ENCODE data around the gene DNAH2.

The DNAH2 gene

DNA sequence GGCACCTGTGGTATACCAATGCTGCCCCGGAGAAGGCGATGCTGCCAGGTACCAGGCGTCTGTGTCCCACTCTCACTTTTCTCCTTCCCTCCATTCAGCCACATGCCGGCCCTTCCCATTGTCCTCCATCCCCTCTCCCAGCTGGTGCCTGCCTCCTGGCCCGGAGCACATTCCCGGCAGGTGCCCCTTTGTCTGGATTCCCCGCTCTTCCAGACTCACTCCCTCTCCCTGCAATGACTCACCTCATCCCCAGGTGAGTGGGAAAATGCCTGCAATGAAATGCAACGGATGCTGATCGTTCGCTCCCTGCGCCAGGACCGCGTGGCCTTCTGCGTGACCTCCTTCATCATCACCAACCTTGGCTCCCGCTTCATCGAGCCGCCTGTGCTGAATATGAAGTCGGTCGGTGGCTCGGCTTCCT lies 106.0 kb downstream of the DNAH2 start:
- DNase-seq, result no peak

DNA sequence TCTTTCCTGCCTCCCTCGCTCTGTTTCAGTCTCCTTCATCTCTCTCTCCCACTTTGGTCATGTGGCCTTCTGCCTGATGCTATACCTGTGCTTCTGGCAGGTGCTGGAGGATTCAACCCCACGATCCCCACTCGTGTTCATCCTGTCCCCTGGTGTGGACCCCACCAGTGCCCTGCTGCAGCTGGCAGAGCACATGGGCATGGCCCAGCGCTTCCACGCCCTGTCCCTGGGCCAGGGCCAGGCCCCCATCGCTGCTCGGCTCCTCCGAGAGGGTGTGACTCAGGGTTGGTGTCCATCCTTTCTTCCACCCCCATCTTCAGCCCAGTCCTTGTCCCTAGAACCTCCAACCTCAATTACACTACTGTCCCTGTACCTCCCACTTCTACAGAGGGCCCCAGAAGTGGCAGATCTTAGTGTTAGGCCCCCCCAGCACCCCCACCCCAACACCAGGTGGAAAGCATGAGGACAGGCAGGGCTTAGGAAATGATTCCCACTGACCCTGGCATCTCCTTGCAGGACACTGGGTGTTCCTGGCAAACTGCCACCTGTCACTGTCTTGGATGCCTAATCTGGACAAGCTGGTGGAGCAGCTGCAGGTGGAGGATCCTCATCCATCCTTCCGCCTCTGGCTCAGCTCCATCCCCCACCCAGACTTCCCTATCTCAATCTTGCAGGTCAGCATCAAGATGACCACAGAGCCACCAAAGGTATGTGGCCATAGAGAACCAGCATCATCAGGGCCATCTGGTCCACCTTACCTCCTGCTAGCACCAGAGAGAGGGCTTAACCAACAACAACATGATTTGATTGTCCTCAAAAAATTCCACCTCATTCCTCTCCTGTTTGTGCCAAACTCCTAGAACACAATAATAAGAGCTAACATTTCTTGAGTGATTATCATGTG lies 106.7 kb downstream of the DNAH2 start:
- DNase-seq, result no peak

DNA sequence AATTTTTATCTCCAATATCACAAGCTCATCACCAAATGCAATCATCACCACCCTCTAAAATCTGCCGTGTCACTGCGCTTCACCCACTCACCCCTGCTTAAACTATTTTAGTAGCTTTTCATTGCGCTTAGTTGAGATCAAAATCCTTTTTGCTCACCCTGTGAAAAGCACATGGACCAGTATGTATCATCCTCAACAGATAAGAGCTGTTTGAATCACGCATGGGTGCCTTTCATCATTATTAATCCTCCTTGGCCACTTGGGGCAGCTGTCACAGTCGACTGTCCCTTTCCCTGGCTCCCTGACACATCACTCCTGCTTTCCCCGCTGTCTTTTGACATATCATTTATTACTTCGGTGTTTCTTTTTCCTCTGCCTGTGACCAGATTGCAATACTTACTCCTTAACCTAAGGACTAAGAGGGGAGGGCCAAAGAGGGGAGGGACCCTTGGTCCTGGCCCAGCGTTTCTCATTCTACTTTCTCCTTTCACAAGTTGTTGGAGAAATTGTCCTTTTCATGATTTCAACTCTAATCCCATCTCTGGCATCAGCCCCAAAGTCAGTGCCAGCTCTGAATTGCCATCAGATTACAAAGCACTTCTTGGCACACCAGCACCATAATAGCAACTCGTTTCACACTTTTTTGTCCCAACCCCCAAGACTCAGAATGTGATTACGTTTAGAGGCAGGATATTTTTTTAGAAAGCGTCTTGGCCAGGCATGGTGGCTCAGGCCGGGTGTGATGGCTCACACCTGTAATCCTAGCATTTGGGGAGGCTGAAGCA lies 107.9 kb downstream of the DNAH2 start:
- DNase-seq, result no peak

DNA sequence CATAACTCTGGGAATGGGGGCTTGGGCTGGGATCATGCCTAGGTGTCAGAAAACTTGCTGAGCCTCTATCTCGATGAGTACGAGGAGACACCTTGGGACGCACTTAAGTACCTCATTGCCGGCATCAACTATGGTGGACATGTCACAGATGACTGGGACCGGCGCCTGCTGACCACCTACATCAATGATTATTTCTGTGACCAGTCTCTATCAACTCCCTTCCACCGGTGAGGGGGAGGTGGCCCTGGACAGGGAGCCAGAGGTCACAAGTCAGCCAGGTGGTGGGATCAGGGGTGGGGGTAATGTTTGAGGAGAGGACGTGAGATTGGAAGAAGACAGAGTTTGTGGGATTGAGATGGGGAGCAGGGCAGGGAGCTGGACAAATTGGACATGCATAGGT lies 113.1 kb downstream of the DNAH2 start:
- DNase-seq, result no peak

DNA sequence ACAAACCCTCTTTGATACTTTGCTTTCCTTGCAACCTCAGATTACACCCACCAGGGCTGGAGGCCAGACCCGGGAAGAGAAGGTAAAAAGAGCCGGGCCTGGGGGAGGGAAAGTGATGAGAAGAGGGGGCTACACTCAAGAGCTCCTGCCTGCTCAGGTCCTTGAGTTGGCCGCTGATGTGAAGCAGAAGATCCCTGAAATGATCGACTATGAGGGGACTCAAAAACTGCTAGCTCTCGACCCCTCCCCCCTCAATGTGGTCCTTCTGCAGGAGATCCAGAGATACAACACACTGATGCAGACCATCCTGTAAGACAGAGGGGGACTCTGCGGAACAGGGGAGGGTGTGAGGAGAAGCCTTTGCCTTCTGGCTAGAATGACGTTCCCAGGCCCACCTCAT lies 113.7 kb downstream of the DNAH2 start:
- no peak for DNase-seq

DNA sequence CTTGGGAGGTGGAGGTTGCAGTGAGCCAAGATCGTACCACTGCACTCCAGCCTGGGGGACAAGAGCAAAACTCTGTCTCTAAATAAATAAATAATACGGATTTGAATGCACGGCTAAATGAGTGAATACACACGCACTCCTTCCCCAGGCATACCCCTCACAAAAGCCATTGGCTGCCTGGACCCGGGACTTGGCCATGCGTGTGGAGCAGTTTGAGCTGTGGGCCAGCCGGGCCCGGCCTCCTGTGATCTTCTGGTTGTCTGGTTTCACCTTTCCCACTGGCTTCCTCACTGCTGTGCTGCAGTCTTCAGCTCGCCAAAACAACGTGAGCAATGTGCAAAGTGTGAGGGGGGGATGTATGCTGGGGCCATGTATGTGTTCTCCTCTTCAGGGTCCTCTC lies 114.9 kb downstream of the DNAH2 start:
- no peak for DNase-seq

DNA sequence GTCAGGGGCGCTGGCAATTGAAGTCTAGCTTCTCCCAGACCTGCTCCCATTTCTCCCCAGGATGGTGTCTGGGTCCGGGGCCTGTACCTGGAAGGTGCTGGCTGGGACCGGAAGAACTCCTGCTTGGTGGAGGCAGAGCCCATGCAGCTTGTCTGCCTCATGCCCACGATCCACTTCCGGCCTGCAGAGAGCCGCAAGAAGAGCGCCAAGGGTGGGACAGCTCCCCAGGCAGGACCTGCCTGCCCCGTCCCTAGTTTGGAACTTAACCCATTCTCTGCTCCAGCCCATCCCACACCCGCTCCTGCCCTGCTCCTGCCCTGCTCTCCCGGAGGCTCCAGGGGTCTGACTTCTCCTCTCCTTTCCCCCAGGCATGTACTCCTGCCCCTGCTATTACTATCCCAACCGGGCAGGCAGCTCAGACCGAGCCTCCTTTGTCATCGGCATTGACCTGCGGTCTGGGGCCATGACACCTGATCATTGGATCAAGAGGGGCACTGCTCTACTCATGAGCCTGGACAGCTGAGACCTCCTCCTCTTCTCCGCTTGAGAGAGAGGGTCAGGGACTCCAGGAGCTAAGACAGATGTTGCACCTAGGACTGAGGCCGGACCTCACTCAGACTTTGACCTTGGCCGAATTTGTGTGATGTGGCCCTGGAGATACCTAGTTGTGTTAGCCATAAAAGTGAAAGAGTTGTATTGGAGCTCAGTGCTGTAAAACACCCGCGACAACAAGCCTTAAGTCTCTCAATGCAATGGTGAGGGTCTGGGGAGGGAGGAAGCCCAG lies 115.7 kb downstream of the DNAH2 start:
- no peak for DNase-seq

DNA sequence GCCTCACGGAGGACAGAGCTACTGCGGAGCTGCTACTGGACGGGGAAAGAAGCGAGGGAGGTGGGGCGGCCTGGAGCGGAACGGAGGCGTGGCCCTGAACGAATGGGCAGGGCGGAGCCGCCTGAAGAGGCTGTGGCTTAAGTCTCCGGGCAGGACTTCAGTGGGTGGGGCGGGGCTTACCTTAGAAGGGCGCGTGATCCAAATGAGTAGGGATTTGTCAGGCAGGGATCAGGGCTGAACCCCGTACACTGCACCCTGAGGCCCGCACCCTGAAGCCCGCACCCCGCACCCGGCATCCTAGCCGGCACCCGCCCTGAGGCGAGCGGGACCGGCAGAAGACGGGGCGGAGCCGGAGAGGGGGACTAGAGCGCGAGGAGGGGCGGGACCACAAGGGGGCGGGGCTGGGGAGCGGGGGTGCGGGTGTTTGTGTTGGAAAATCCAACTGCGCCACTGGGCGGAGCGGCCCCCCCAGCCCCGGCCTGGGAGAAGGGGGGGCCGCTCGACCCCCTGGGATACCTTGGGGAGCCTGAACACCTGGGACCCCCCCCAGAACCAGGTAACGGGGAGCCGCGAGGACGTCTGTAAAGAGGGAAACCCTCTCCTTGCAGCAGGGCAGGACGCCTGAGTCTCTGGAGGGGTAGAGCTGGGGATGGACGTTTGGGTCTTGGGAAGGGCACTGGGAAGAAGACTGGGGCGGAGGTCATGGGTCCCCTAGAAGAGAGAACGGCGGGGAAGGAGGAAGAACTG lies 116.4 kb downstream of the DNAH2 start, which contains the start of gene KDM6B:
Gene KDM6B (plus strand): TSS at position 423 of the 747 bp plus-strand sequence. CDS start 11,338 bp downstream, outside the sequence.
- DNase-seq, result peak; percentile 81

DNA sequence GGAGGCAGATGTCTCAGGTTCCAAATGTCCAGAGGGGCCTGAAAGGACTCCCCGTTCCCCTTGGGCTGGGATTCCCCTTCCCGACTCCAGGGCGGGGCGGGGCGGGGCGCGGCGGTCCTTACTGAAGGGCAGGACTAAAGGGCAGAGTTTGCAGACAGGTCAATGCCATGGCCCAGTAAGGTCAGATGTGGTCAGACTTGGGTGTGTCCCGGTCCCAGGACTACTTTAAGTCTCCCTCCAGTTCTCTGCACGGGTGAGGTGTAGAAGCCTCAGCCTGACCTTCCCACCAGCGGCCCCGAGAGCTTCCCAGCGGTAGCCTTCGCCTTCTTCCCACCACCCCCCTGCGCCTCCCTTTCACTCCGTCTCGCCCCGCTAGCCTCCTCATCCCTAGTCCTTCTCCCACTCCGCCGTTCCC lies 117.0 kb downstream of the DNAH2 start:
- no peak for DNase-seq

DNA sequence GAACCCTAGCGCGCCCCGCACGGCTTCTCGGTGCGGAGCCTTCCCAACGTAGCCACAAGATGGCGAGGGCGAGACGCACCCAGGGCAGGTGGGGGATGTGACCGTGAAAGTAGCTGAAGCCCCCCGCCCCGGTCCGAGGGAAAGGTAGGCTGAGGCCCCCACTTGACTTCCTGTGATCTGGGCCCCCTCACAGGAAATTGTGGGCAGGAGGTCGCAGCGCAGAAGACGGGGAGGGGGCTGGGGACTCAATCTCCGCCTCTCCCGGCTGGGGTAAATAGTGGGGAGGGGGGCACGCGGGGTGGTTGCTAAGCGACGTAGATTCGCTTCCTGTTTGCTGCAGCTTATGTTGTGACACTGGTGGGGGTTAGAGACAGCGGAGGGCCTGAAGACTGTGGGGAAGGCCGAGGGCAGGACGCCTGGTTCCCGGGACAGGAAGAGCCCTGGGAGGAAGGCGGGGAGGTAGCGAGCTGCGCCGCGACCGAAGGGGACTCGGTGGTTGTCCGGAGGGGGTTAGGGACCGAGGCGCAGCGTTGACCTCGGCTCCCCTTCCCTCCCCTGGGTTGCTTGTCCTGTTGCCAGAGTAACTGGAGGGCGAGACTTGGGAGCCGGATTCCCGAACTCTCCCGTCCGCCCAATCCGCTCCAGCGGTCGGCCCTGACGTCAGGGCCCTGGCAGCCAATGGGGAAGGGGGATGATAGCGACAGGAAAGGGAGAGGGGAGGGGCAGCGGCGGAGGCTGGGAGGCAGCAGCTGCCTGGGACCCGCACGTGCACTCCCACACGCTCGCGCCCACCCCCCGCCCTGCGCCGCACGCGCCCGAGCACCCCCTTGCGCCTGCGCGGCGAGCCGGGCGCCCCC lies 117.6 kb downstream of the DNAH2 start:
- peak; percentile 95 to 96 for DNase-seq

DNA sequence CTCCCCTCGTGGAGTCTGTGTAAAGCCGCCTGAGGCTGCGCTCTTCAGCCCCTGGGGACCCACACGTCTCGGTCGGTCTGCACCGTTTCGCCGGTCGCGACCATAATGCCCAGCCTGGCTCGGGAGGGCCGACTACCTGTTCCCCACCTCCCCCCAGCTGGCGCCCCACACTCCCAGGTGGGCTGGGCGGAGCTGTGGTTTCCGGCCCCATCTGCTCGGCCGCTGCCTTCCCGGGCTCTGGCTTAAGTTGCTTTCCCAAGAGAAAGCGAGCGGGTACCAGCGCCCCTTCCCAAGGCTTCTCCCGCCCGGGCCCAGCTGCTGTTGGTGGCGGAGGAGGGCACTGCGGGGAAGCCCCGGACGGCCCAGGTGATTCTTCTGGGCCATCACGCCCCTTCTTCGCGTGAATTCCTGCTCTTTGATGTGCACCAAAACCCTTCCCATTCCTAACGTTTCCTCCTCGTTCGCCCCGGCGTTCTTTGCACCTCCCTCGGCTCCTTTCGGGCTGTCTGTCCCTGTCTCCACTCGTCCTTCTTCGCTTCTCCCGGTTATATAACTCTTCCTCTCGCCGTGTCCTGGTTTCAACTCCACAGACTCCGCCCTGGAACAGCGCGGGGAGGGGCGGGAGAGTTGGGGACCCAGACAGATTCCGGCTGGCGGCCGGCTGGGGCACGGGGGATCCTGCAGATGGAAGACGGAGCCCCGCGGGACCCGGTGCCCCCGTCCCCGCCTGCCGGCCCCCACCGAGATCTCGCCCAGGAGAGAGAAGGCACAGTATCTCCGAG lies 118.5 kb downstream of the DNAH2 start:
- DNase-seq, result peak; percentile 88

DNA sequence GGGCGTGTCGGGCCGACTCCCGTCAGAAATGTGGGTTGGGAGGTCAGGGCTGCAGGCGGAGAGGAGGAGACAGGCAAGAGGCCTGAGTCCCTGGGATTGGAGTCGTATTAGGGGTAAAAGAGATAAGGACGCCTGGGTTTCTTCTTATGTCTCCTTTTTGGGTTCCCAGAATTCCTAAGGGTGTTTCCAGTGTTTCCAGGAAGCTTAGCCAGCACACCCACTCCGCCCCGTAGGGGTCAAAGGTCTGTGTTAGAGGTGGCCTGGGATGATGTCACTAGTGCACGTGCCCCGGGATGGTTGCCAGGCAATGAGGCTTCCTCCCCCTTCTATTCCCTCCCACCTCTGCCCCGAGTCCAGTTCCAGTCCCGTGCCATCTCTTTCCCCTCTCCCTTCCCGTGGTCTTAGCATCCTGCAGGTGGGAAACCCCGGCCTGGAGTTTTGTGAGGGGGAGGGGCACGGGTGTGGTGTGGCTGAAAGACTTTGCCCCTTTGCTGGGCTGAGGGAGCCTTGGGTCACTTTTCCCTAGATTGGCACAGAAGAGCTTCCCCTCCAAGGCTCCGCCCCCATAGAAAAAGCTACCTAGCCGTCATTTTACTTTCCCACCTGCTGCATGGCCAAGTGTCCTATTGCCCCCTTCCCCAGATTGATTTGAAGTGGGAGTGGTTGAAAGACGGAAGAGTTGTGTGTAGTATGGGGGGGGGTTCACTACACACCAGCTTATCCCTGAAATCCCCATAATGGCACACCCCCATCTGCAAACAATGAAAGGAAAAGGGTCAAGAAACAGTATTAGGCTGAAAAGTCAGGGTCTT lies 119.3 kb downstream of the DNAH2 start:
- peak; percentile 90 for DNase-seq

DNA sequence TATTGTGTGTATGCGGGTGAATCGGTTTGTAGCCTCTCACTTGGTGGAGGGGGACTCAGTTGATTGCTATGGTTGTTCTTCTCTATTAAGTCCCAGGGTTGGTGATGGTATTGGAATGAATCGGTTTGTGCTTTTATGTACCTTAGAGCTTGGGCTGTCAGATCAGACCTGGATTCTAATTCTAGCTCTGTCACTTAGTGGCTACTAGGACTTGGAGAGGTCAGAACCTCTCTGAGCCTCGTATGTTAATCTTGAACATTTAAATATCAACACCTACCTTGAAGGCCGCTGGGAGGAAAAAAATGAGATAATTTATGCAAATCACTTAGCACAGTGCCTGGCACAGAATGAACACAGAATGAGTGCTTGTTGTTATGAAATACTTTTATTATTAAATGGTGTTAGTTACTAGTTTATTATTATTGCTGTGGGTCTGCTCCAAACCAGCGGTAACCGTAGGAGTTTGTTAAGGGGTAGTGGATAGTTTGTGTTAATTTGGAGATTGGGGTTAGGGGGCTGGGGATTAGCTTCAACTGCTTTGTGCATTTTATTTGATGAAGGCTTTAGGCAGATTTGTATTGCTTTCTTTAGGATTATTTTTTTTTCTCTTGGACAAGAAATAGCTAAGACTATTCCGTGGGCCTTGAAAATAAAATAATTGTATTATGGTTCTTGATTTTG lies 120.0 kb downstream of the DNAH2 start:
- no peak for DNase-seq

DNA sequence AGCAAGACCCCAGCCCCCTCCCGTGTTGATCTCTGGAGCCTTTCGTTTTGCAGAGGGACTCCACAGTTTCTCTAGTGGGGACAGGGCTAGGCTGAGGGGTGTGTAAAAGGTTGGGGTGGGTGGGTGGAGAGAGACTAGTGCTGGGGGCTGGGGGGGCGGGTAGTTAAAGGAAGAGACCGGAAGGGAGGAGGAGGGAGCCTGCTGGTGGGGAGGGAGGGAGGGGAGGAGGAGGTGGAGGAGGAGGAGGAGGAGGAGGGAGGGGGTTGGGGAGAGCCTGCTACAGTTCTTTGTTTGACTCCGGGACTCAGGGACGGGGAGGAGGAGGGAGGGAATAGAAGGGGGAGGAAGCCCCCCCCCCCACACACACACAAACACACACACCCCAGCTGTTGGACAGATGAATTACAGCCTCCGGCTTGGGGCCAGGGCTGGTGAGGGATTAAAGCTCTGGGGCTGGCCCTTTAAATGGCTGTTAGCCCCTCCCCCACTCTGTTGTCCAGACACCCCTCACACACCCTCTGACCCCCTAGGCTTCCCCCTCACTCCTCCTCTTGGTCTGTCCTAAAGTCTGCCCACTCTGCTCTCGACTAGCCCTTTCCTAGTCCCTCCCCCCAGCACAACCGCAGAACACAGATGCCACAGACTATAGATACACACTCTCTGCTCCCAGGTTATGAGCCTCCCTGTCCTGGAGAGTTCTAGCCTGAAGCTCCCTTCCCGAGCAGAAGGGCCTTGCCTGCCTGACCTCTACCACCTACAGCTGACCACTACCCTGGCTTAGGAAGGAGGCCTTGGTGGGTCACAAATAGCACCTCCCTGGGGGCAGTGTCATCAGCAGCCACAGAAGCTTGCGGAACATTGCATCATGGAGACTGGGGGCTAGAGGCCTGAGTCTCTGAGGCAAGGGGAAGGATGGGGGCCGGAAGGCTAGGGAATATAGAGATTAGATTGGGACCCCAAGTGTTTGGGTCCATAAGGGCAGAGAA lies 120.8 kb downstream of the DNAH2 start:
- peak; percentile 34 to 54 for DNase-seq

DNA sequence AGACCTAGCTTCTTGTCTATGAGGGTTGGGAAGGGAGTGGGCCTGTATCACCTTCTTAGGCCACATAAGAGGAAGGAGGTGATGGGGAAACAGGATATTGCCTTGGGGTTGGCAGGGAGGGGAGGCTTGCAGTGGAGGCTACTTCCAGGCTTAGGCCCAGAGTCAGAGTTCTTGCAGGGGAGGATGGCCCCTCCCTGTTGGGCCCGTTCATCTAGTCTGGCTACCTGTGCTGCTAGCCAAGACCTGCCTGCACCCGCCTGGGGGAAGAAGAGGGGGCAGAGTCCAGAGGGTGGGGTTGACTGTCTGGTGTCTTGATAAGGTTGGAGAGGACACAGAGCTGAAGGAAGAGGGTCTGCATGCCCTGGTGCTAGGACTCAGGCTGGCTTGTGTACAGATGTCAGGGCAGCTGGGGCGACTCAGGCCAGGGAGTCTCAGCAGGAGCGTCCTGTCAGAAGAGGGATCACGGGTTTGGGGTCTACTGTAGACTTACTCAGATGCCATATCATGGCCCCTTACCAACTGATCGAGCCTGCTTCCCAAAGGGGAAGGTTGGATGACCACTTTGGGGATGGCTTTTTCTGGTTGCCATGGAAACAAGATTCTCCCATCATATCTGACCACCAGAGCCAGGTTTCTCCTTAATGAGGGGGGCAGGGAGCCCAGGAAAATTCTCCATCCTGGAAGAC lies 121.8 kb downstream of the DNAH2 start:
- no peak for DNase-seq

DNA sequence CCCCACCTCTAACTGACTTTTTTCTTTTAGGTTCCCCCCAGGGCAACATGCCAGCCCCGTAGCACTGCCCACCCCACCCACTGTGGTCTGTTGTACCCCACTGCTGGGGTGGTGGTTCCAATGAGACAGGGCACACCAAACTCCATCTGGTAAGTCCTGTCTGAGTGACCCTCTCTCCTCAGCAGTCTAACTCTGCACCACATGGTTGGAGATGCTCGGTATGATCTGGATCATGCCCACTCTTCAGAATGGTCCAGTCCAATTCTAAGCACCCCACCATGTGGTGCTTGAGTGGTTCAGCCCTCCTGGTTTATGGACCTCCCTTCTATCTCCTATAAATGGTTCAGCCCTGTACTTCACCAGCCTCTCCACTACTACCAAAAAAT lies 122.3 kb downstream of the DNAH2 start:
- no peak for DNase-seq

DNA sequence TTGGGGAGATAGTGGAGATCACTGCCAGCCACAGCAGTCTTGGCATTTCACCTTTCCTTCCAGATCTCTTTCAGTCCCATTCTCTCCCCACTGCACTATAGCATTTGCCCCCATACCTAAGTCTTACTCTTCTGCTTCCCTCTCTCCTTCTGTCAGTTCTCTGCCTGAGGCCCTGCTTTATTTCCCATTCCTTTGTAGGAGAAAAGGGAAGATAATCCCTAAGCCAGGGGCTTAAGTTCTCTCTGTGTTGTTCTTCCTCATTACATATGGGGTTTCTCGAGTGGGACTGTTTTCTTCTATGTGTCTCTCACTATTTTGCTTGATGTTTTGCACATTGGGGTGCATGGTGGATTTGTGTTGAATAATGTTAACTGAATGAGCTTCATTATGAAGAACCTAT lies 122.9 kb downstream of the DNAH2 start:
- no peak for DNase-seq

Data from NCI-H2081 (cell line).